Neuronal stem cell (in vitro differentiated cells): Measurements from ENCODE around the gene UBAC1.

Experiments
- DNase-seq: peaks from one replicate; pipeline ENCODE4 v3.0.0-alpha.2; 2013; ENCODE audit warnings: low spot score
- H2AFZ ChIP-seq: one replicate; pipeline ENCODE4 v1.6.1; 2013; ENCODE audit warnings: mild to moderate bottlenecking, low read length, inconsistent platforms
- H2AK5ac ChIP-seq: 2 replicates; pipeline ENCODE4 v1.6.1; 2013; ENCODE audit warnings: low read depth, mild to moderate bottlenecking, inconsistent platforms, low read length, moderate library complexity, mixed read lengths
- H2BK120ac ChIP-seq: 2 replicates; pipeline ENCODE4 v1.6.1; 2013; ENCODE audit warnings: low read depth, mild to moderate bottlenecking, inconsistent platforms, low read length, moderate library complexity, mixed read lengths
- H2BK12ac ChIP-seq: one replicate; pipeline ENCODE4 v1.6.1; 2013; ENCODE audit warnings: low read length, inconsistent platforms
- H2BK15ac ChIP-seq: 2 replicates; pipeline ENCODE4 v1.6.1; 2013; ENCODE audit warnings: mild to moderate bottlenecking, low read length, inconsistent platforms, mixed read lengths
- H2BK5ac ChIP-seq: one replicate; pipeline ENCODE4 v1.6.1; 2013; ENCODE audit warnings: inconsistent platforms, mild to moderate bottlenecking, low read length, moderate library complexity
- H3K14ac ChIP-seq: one replicate; pipeline ENCODE4 v1.6.1; 2013; ENCODE audit warnings: low read length, inconsistent platforms
- H3K18ac ChIP-seq: 2 replicates; pipeline ENCODE4 v1.6.1; 2013; ENCODE audit warnings: low read length, inconsistent platforms
- H3K23ac ChIP-seq: 2 replicates; pipeline ENCODE4 v1.6.1; 2013; ENCODE audit warnings: low read depth, mild to moderate bottlenecking, mixed read lengths, low read length, inconsistent platforms; ENCODE audit not compliant: poor library complexity
- H3K27ac ChIP-seq: replicated peaks from 3 replicates; pipeline ENCODE4 v1.5.1; 2013; ENCODE audit warnings: low read length, inconsistent platforms
- H3K27me3 ChIP-seq, 3 experiments: 2 replicates each; pipeline ENCODE4 v1.6.1; 2013; ENCODE audit warnings: low read length in 3 of 3, mild to moderate bottlenecking in 2 of 3, inconsistent platforms in 1 of 3, low read depth in 1 of 3, mixed read lengths in 1 of 3, moderate library complexity in 1 of 3; ENCODE audit not compliant: control insufficient read depth in 3 of 3, insufficient read depth in 3 of 3
- H3K36me3 ChIP-seq, 2 donors: replicated peaks in 1 of 2; 2 replicates each; pipeline ENCODE4 v1.6.1; 2013; ENCODE audit warnings: low read length in 2 of 2; ENCODE audit not compliant: control insufficient read depth in 2 of 2, insufficient read depth in 2 of 2
- H3K4ac ChIP-seq: 2 replicates; pipeline ENCODE4 v1.6.1; 2013; ENCODE audit warnings: inconsistent platforms, mild to moderate bottlenecking, low read length, moderate library complexity
- H3K4me1 ChIP-seq, 2 donors: 1 replicate in 1 of 2; 2 replicates in 1 of 2; pipeline ENCODE4 v1.6.1; 2013; ENCODE audit warnings: low read length in 2 of 2, low read depth in 1 of 2; ENCODE audit not compliant: control insufficient read depth in 2 of 2, insufficient read depth in 1 of 2
- H3K4me2 ChIP-seq: one replicate; pipeline ENCODE4 v1.6.1; 2013; ENCODE audit warnings: mild to moderate bottlenecking, low read length, inconsistent platforms; ENCODE audit not compliant: insufficient read depth, poor library complexity, severe bottlenecking
- H3K4me3 ChIP-seq, 2 donors: 2 replicates each; pipeline ENCODE4 v1.5.1; 2013; ENCODE audit warnings: low read length in 2 of 2, mild to moderate bottlenecking in 2 of 2, inconsistent platforms in 1 of 2, moderate library complexity in 1 of 2
- H3K79me1 ChIP-seq: one replicate; pipeline ENCODE4 v1.6.1; 2013; ENCODE audit warnings: low read depth, mild to moderate bottlenecking, inconsistent platforms, low read length, moderate library complexity
- H3K9ac ChIP-seq: one replicate; pipeline ENCODE4 v1.6.1; 2013; ENCODE audit warnings: mild to moderate bottlenecking, low read depth, low read length, inconsistent platforms; ENCODE audit not compliant: poor library complexity
- H3K9me3 ChIP-seq, 2 donors: replicated peaks in 1 of 2; 2 replicates each; pipeline versions ENCODE3 to v1.6.1; 2013; ENCODE audit warnings: low read length in 2 of 2, mild to moderate bottlenecking in 2 of 2, inconsistent platforms in 1 of 2, low read depth in 1 of 2, mixed read lengths in 1 of 2, moderate library complexity in 1 of 2; ENCODE audit not compliant: control insufficient read depth in 2 of 2, insufficient read depth in 1 of 2
- H4K8ac ChIP-seq: one replicate; pipeline ENCODE4 v1.6.1; 2013; ENCODE audit warnings: low read depth, mild to moderate bottlenecking, inconsistent platforms, low read length, moderate library complexity
- H4K91ac ChIP-seq: one replicate; pipeline ENCODE4 v1.6.1; 2013; ENCODE audit warnings: low read length, low read depth, mild to moderate bottlenecking, inconsistent platforms; ENCODE audit not compliant: poor library complexity
- WGBS, 2 donors: extraction: QIAGEN DNeasy Blood & Tissue Kit; methylation state at CpG; one replicate each; pipeline ENCODE4 v1.1.7; 2013; ENCODE audit warnings: missing lambda C conversion rate in 2 of 2, mixed read lengths in 1 of 2; ENCODE audit not compliant: insufficient read length in 2 of 2, insufficient replicate concordance in 1 of 2; ENCODE audit errors: extremely low coverage in 2 of 2; 5-methylcytosine and 5-hydroxymethylcytosine counted together

Gene UBAC1

GRCh38 chr9:136009516-136009915 lies 48.3 kb upstream of the UBAC1 start:
- no CpG with 5 or more reads among the region's 16 CpGs for WGBS, 2 donors
- H3K18ac ChIP-seq = peak overlapping the region; percentile 13
- no peak overlapping the region for H3K9ac ChIP-seq
- peaks cover 36 to 54% of the 10 kb centered on the region in 2 donors for H3K4me1 ChIP-seq
- peak overlapping the region; percentile 97 for H4K91ac ChIP-seq
- H3K27me3 ChIP-seq = no peaks in the 10 kb centered on the region
- H3K4me3 ChIP-seq = no peak overlapping the region
- peaks cover 0 to 2% of the 10 kb centered on the region in 2 donors for H3K9me3 ChIP-seq
- H3K23ac ChIP-seq = no peak overlapping the region
- H2BK15ac ChIP-seq = peak overlapping the region; percentile 88
- H2BK12ac ChIP-seq = peak overlapping the region; percentile 66
- H3K36me3 ChIP-seq = peaks cover 0 to 4% of the 10 kb centered on the region in 2 donors
- H4K8ac ChIP-seq = peak overlapping the region; percentile 89
- no peak overlapping the region for H2BK120ac ChIP-seq
- no peak overlapping the region for H3K14ac ChIP-seq
- no peak for DNase-seq
- H3K4me2 ChIP-seq = no peak overlapping the region
- no peak overlapping the region for H3K4ac ChIP-seq
- H2BK5ac ChIP-seq = no peak overlapping the region
- peak overlapping the region; percentile 96 for H2AK5ac ChIP-seq
- H3K79me1 ChIP-seq = peaks cover 7% of the 10 kb centered on the region
- H2AFZ ChIP-seq = no peak overlapping the region
- H3K27ac ChIP-seq = no peak overlapping the region

- Histone ChIP-seq H3K9me3 (peaks cover 0 to 2% of the 10 kb centered on the region in 2 donors), H2BK120ac (no peak overlapping the region), H3K79me1 (peaks cover 7% of the 10 kb centered on the region), H2AK5ac (peak overlapping the region; percentile 96), H3K4me3 (no peak overlapping the region), H2BK15ac (peak overlapping the region; percentile 34), H3K14ac (no peak overlapping the region), H2BK12ac (no peak overlapping the region), H4K91ac (no peak overlapping the region), H3K36me3 (peaks cover 0 to 4% of the 10 kb centered on the region in 2 donors), H3K9ac (no peak overlapping the region), H4K8ac (no peak overlapping the region), H3K27ac (no peak overlapping the region), H2AFZ (peak overlapping the region; percentile 35), H3K18ac (peak overlapping the region; percentile 44), H3K27me3 (no peaks in the 10 kb centered on the region), H3K4me1 (peaks cover 44 to 61% of the 10 kb centered on the region in 2 donors), H2BK5ac (peak overlapping the region; percentile 26), H3K23ac (no peak overlapping the region), H3K4ac (no peak overlapping the region), H3K4me2 (no peak overlapping the region)
- DNase-seq = no peak
- no CpG with 5 or more reads among the region's 21 CpGs for WGBS, 2 donors
These were observed 47.5 kb upstream of the UBAC1 start for GRCh38 chr9:136008693-136008997.

- Histone ChIP-seq H3K9me3 (peaks cover 0 to 2% of the 10 kb centered on the region in 2 donors), H2BK15ac (peak overlapping the region; percentile 51), H3K23ac (no peak overlapping the region), H3K14ac (no peak overlapping the region), H3K18ac (peak overlapping the region; percentile 91), H3K79me1 (peaks cover 7% of the 10 kb centered on the region), H2BK5ac (no peak overlapping the region), H3K27ac (peak overlapping the region; percentile 5), H2AK5ac (peak overlapping the region; percentile 89), H3K36me3 (peaks cover 0 to under 1% of the 10 kb centered on the region in 2 donors), H3K27me3 (no peaks in the 10 kb centered on the region), H3K4ac (peak overlapping the region; percentile 47), H3K9ac (no peak overlapping the region), H4K91ac (peak overlapping the region; percentile 50), H2BK12ac (peak overlapping the region; percentile 76), H2AFZ (peak overlapping the region; percentile 35), H3K4me1 (peaks cover 49 to 66% of the 10 kb centered on the region in 2 donors), H2BK120ac (no peak overlapping the region), H3K4me3 (no peak overlapping the region), H4K8ac (no peak overlapping the region), H3K4me2 (no peak overlapping the region)
- DNase-seq = no peak
- no CpG with 5 or more reads among the region's 24 CpGs for WGBS, 2 donors
These were observed 46.9 kb upstream of the UBAC1 start for GRCh38 chr9:136007934-136008692.

GRCh38 chr9:136007276-136007933 lies 46.2 kb upstream of the UBAC1 start:
- WGBS, 2 donors = no CpG with 5 or more reads among the region's 36 CpGs
- Histone ChIP-seq H3K36me3 (no peaks in the 10 kb centered on the region), H3K27me3 (no peaks in the 10 kb centered on the region), H3K79me1 (peaks cover 7% of the 10 kb centered on the region), H2AK5ac (peak overlapping the region; percentile 29), H3K4me2 (no peak overlapping the region), H2BK5ac (no peak overlapping the region), H3K23ac (peak overlapping the region; percentile 21), H2BK120ac (no peak overlapping the region), H3K9me3 (peaks cover 0 to 2% of the 10 kb centered on the region in 2 donors), H2AFZ (peak overlapping the region; percentile 35), H2BK15ac (peak overlapping the region; percentile 10), H2BK12ac (peak overlapping the region; percentile 41), H3K18ac (peak overlapping the region; percentile 38), H3K4me3 (peak overlapping the region in 1 of 2 donors; percentile 44), H3K9ac (peak overlapping the region; percentile 91), H4K91ac (no peak overlapping the region), H3K4ac (no peak overlapping the region), H4K8ac (no peak overlapping the region), H3K14ac (peak overlapping the region; percentile 65), H3K4me1 (peaks cover 56 to 68% of the 10 kb centered on the region in 2 donors), H3K27ac (peak overlapping the region; percentile 10)
- no peak for DNase-seq
